ENCODE data around the gene PYROXD2. TPM values are rescaled to one million over a fixed set of nuclear protein-coding genes. Genes with fewer than 3 reads are reported as not detected.

PYROXD2 gene
- total RNA-seq, 4 donors from 2014 or later = 4.2 to 18.5 (median 7.4) TPM

DNA sequence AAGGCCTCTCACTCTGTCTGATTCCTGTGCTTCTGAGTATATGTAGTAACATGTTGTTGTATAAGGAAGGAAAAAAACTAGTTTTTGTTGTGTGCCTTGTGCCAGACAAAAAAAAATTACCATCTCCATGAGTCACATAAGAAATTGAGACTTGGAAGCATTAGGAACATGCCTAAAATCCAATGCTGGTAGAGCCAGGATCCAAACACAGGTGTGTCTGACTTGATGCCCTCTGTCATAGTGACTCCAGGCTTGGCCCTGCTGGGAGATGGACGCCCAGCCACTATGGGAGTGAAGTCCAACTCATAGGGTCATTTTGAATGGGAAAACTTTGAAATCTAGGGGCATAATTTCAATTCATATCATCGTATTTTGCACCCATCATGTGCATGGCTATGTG lies 38.0 kb downstream of the PYROXD2 start:
- no peaks in the 10 kb centered on the region for H3K27me3 ChIP-seq
- H3K9me3 ChIP-seq = peaks cover 0 to 5% (median 0%) of the 10 kb centered on the region in 3 donors
- H3K4me1 ChIP-seq = peaks cover 0 to 11% (median 0%) of the 10 kb centered on the region in 3 donors
- WGBS, 2 donors (ENCODE audit: low coverage in 1 of 2) = 89 to 100% methylated on average over 2 of the region's 2 CpGs
- no peak overlapping the region for H3K4me3 ChIP-seq
- TF ChIP-seq EP300 (IDR thresholded peaks at IDR 0.05) (no peak), POLR2AphosphoS5 (IDR thresholded peaks at IDR 0.05) (no peak), POLR2A (IDR thresholded peaks at IDR 0.05) (no peak)
- TF ChIP-seq, protein P1, sequence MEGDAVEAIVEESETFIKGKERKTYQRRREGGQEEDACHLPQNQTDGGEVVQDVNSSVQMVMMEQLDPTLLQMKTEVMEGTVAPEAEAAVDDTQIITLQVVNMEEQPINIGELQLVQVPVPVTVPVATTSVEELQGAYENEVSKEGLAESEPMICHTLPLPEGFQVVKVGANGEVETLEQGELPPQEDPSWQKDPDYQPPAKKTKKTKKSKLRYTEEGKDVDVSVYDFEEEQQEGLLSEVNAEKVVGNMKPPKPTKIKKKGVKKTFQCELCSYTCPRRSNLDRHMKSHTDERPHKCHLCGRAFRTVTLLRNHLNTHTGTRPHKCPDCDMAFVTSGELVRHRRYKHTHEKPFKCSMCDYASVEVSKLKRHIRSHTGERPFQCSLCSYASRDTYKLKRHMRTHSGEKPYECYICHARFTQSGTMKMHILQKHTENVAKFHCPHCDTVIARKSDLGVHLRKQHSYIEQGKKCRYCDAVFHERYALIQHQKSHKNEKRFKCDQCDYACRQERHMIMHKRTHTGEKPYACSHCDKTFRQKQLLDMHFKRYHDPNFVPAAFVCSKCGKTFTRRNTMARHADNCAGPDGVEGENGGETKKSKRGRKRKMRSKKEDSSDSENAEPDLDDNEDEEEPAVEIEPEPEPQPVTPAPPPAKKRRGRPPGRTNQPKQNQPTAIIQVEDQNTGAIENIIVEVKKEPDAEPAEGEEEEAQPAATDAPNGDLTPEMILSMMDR (IDR thresholded peaks at IDR 0.05) = no peak
- no peak overlapping the region for H3K27ac ChIP-seq
- H3K36me3 ChIP-seq = peaks cover 0 to 20% of the 10 kb centered on the region in 2 donors
- ATAC-seq = no peak

DNA sequence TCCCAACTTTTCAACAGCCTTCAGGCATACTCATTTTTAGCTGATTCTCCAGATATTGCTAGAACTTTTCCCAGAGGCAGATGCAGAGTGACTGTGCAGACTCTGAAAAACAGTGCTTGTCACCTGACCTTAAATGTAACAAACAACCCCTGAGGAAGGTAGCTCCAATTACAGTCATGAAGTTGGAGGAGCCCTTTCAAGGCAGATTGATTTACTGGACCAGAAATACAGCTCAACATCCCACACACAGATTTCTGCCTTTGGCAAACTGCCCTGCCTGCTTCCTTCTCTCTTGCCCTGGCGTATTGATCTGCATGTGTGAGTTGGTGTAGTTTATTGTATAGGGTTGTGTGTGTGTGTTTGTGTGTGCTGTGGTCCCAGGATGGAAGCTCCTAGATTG lies 38.5 kb downstream of the PYROXD2 start:
- no peaks in the 10 kb centered on the region for H3K27me3 ChIP-seq
- H3K36me3 ChIP-seq = peaks cover 0 to 17% of the 10 kb centered on the region in 2 donors
- H3K4me1 ChIP-seq = peaks cover 0 to 11% (median 0%) of the 10 kb centered on the region in 3 donors
- H3K4me3 ChIP-seq = no peak overlapping the region
- no peak for ATAC-seq
- H3K9me3 ChIP-seq = peaks cover 0 to 5% (median 0%) of the 10 kb centered on the region in 3 donors
- WGBS, 2 donors (ENCODE audit: low coverage in 1 of 2) = 75 to 82% methylated on average over 1 of the region's 1 CpG
- no peak overlapping the region for H3K27ac ChIP-seq
- TF ChIP-seq POLR2AphosphoS5 (IDR thresholded peaks at IDR 0.05) (no peak), POLR2A (IDR thresholded peaks at IDR 0.05) (no peak), EP300 (IDR thresholded peaks at IDR 0.05) (no peak)
- TF ChIP-seq, protein P1 (IDR thresholded peaks at IDR 0.05) = no peak

DNA sequence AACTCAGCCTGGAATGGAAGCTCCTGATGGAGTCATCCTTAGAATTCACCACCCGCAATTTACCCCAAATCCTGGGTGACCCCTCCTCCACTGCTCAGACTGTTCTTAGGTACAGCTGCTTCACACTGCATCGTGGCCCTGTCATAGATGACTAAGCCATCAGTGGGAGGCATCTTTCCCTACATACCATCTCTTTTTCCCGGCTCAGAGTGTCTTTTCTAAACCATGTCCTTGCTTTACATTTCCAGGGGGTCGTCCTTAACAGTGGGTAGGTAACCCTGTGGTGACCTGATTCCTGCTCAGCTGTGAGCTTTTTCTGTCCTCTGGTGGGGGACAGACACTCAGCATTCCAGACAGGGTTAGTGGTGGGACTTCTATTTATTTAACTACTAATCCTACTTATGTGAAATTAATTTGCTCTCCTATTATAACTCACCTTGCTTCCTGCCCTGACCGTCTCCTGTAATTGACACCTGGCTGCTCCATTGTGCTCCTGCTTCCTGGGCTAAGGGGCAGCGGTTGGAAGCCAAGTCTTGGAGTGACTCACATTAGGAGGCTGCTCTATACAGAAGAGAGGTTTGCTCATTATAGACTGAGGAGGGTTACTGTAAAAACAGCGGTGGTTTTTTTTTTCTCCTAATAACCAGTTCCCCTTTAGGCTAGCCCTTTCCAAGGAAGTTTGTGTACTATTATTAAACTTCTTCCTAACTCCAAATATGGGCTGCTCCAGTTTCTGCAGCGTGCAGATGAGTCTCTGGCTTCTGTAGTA lies 40.6 kb downstream of the PYROXD2 start:
- 27 to 50% methylated on average over 7 of the region's 8 CpGs for WGBS, 2 donors (ENCODE audit: low coverage in 1 of 2)
- Histone ChIP-seq H3K27ac (no peak overlapping the region), H3K4me3 (no peak overlapping the region), H3K9me3 (peaks cover 0 to 5% (median 0%) of the 10 kb centered on the region in 3 donors), H3K4me1 (peaks cover 0 to 11% (median 0%) of the 10 kb centered on the region in 3 donors), H3K27me3 (no peaks in the 10 kb centered on the region), H3K36me3 (peaks cover 0 to 5% of the 10 kb centered on the region in 2 donors)
- no peak for TF ChIP-seq POLR2A (IDR thresholded peaks at IDR 0.05)
- no peak for TF ChIP-seq POLR2AphosphoS5 (IDR thresholded peaks at IDR 0.05)
- no peak for TF ChIP-seq EP300 (IDR thresholded peaks at IDR 0.05)
- TF ChIP-seq, protein P1 (IDR thresholded peaks at IDR 0.05) = no peak
- ATAC-seq = no peak

DNA sequence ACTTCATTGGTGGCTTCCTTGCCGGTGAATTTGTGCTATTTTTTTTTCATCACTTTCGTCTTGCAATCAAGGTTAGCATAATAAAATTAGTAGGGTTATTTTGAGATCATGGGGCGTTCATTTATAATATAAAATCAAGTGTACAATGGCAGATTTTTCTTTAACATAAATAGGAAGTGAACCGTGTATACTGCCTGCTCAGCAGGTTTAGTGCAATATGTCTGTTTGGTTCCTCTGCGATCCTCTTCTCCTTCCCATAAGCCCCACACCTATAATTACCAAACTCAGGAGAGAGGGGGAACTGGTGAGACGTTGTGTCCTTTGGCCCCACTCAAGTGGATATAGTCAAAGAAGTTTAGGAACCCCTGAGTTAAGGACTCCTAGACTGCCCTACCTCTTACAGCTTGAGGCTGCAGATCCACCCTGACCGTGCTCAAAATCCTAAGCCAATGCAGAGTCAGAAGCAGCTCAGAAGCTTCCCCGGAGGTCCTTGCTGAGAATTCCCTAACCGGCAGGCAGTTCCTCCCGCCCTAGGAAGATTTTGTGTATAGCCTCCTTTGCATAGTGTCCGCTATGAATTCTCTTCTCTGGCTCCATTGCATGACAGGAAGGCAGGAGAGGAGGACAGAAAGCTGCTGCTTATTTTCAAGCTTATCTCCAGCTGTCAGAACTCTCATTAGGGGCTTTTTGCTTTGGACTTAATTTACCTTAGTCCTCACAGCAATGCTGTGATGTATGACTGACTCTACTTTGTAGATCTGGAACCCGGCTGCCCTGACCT lies 41.5 kb downstream of the PYROXD2 start:
- Histone ChIP-seq H3K9me3 (peaks cover 0 to 5% (median 0%) of the 10 kb centered on the region in 3 donors), H3K4me3 (no peak overlapping the region), H3K27ac (no peak overlapping the region), H3K27me3 (no peaks in the 10 kb centered on the region), H3K36me3 (peaks cover 0 to 2% of the 10 kb centered on the region in 2 donors), H3K4me1 (peaks cover 0 to 11% (median 0%) of the 10 kb centered on the region in 3 donors)
- no peak for ATAC-seq
- 69 to 79% methylated on average over 7 of the region's 12 CpGs for WGBS, 2 donors (ENCODE audit: low coverage in 1 of 2)
- TF ChIP-seq POLR2AphosphoS5 (IDR thresholded peaks at IDR 0.05) = no peak
- TF ChIP-seq, protein P1 (IDR thresholded peaks at IDR 0.05) = no peak
